GM12873 (cell line): ENCODE data around the gene EPN2.

Experiments used
- CTCF ChIP-seq: IDR thresholded peaks from 2 replicates; pipeline ENCODE4 v1.5.1; 2012; ENCODE audit warnings: low read depth, mild to moderate bottlenecking, moderate library complexity, low read length, control low read depth; ENCODE audit not compliant: insufficient read depth; ENCODE audit errors: missing control alignments

The EPN2 gene

DNA sequence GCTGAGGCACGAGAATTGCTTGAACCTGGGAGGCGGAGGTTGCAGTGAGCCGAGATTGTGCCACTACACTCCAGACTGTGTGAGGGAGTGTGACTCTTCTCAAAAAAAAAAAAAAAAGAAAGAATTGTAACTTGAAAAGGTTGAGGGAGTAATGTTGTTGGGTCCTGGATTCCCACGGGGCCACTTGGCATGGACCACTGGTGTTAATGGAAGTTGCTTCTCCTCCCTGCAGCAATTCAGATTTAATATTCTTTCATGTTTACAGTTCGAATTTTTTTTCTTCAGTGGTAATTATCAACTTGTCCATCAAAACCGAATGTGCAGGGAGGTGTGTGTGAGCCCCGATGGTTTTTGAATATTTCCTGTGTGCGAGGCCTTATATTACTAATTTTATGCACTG is 7.2 kb downstream of the EPN2 start:
- no peak for TF ChIP-seq CTCF

- TF ChIP-seq CTCF: no peak
Measured at GRCh38 chr17:19244781-19245180, 7.6 kb downstream of the EPN2 start.

DNA sequence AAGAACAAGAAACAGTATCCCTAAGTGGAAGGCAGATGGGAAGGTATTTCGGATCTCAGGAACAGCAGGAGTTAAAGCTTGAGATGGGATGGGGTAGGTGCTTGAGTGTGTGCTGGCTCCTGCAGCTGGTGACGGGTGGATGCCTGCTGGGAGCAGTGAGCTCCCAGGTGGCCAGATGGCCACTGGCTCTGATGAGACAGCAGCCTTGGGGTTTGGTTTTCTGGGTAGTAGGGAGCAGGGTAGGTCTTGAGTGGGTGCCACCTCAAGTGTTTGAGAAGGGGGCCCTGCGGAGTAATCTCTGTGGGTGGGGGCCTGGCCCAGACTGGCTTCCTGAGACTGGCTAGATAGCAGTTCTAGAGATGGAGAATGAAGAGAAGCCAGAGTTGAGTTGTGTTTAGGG is 10.3 kb downstream of the EPN2 start:
- no peak for TF ChIP-seq CTCF

- no peak for TF ChIP-seq CTCF
Measured at GRCh38 chr17:19248151-19248927, 11.2 kb downstream of the EPN2 start.

GRCh38 chr17:19248928-19249574 is 11.9 kb downstream of the EPN2 start:
- TF ChIP-seq CTCF: no peak

DNA sequence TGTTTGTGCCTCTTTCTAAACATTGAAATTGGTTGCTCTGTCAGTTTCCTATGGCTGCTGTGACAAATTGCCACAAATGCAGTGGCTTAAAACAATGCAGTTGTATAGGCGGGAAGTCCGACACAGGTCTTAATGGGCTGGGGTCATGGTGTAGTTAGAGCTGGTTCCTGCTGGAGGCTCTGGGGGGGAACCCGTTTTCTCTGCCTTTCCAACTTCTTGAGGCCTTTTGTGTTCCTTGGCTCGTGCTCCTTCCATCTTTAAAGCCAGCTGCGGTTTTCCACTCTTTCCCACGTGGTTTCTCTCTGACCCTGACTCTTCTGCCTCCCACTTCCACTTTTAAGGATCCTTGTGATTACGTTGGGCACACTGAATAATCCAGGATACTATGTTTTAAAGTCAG is 12.5 kb downstream of the EPN2 start:
- no peak for TF ChIP-seq CTCF

DNA sequence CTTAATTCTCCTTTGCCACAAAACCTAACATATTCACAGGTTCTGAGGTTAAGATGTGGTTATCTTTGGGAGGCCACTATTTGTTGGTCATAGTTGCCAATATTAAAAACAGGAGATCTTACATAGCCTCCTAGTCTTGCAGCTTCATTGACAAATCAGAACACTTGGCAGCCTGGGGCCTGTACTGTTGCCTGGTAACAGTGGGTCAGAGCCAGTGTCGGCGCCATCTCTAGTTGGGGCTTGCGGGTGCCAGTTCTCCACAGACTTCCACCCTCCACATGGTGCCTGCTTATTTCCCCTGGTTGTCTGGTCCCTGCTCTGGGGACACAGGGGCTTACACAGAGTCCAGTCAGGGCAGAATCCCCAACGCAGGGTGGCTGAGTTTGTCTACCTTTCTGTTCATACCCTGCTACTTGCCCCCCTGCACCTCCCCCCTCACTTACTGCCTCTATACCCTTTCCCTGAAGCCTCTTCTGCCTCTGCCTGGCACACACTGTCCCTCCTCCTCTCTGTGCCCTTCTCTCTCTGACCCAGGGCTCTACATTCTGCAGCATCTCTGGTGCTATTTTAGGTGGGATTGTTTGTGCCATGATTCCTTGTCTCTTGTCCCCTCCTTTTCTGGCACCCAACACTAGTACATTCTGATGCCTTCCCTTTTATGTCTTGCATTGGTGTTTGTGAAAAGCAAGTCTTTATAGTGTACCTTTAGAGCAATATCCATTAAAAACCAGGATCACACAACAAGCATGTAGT is 13.4 kb downstream of the EPN2 start:
- TF ChIP-seq CTCF: no peak
